Activated CD4-positive, alpha-beta T cell treated with anti-CD3 and anti-CD28 coated beads, Interleukin-2, amount 50 U/mL, for 1 hour (primary cell): Measurements from ENCODE around the gene MCM5.
A peak's percentile ranks its signal among the peaks of the same experiment; 100 is the strongest.

ENCODE experiments used
- DNase-seq: peaks from one replicate; pipeline ENCODE4 v3.0.0-alpha.2; 2020

The MCM5 gene

GRCh38 chr22:35404176-35404575 is 4.2 kb downstream of the MCM5 start:
- DNase-seq: no peak

GRCh38 chr22:35406443-35406842 is 6.5 kb downstream of the MCM5 start:
- DNase-seq: no peak

- no peak for DNase-seq
Observed at GRCh38 chr22:35407362-35407761, 7.4 kb downstream of the MCM5 start.

GRCh38 chr22:35409783-35410662 is 10.1 kb downstream of the MCM5 start:
- DNase-seq: no peak

- DNase-seq: no peak
Observed at GRCh38 chr22:35410663-35411034, 10.7 kb downstream of the MCM5 start.

- no peak for DNase-seq
Observed at GRCh38 chr22:35411102-35411501, 11.2 kb downstream of the MCM5 start.

GRCh38 chr22:35413624-35414023 is 13.7 kb downstream of the MCM5 start:
- no peak for DNase-seq

GRCh38 chr22:35417606-35418005 is 17.7 kb downstream of the MCM5 start:
- no peak for DNase-seq

- DNase-seq: no peak
Observed at GRCh38 chr22:35418088-35418487, 18.1 kb downstream of the MCM5 start.

GRCh38 chr22:35418731-35419130 is 18.8 kb downstream of the MCM5 start:
- no peak for DNase-seq

GRCh38 chr22:35419756-35420155 is 19.8 kb downstream of the MCM5 start:
- DNase-seq: no peak

GRCh38 chr22:35421121-35421520 is 21.2 kb downstream of the MCM5 start:
- DNase-seq: no peak

GRCh38 chr22:35422145-35422544 is 22.2 kb downstream of the MCM5 start:
- no peak for DNase-seq

- no peak for DNase-seq
Observed at GRCh38 chr22:35422936-35423335, 23.0 kb downstream of the MCM5 start.

GRCh38 chr22:35424081-35424480 is 24.1 kb downstream of the MCM5 start:
- DNase-seq: no peak

- no peak for DNase-seq
Observed at GRCh38 chr22:35424761-35425160, 24.8 kb downstream of the MCM5 start.

- no peak for DNase-seq
Observed at GRCh38 chr22:35425546-35425945, 25.6 kb downstream of the MCM5 start.

- DNase-seq: no peak
Observed at GRCh38 chr22:35425971-35426800, 26.2 kb downstream of the MCM5 start.

- DNase-seq: no peak
Observed at GRCh38 chr22:35426801-35427140, 26.8 kb downstream of the MCM5 start.

- DNase-seq: peak; percentile 73
Observed at GRCh38 chr22:35430897-35431322, 31.0 kb downstream of the MCM5 start.

GRCh38 chr22:35431483-35432227 is 31.7 kb downstream of the MCM5 start:
- DNase-seq: no peak

GRCh38 chr22:35432228-35432905 is 32.4 kb downstream of the MCM5 start:
- DNase-seq: no peak
